Fibroblast of the aortic adventitia (primary cell): ENCODE results near the gene RPS14. TPM values are rescaled to one million over a fixed set of nuclear protein-coding genes. Genes with fewer than 3 reads are reported as not detected.
A peak's percentile ranks its signal among the peaks of the same experiment; 100 is the strongest.
"Not testable (repeated sequence)": the region's sequence is repeated elsewhere in the genome, so short reads cannot be mapped to it uniquely, and the experiment has no call there.

Experiments used
- DNase-seq: peaks from one replicate; pipeline ENCODE4 v3.0.0-alpha.2; 2010; ENCODE audit warnings: low read depth
- H3K4me3 ChIP-seq: 2 replicates; pipeline ENCODE4 v1.5.1; 2011; ENCODE audit warnings: low read depth, mild to moderate bottlenecking, control low read depth, low read length, moderate library complexity
- total RNA-seq: library from RNA; depleted of rRNA; stranded (reverse); fragments of >200 nt; gene quantifications from 2 replicates; pipeline ENCODE4 v1.2.3, GENCODE V29; 2012; ENCODE audit warnings: low replicate concordance
- TF ChIP-seq, protein P1 (sequence below): IDR thresholded peaks from 2 replicates; pipeline ENCODE4 v1.5.1; 2011; ENCODE audit warnings: mild to moderate bottlenecking, low read length, control low read depth, inconsistent platforms; ENCODE audit not compliant: insufficient read depth

Gene RPS14
- total RNA-seq, 1 donor: 3,861 TPM

DNA sequence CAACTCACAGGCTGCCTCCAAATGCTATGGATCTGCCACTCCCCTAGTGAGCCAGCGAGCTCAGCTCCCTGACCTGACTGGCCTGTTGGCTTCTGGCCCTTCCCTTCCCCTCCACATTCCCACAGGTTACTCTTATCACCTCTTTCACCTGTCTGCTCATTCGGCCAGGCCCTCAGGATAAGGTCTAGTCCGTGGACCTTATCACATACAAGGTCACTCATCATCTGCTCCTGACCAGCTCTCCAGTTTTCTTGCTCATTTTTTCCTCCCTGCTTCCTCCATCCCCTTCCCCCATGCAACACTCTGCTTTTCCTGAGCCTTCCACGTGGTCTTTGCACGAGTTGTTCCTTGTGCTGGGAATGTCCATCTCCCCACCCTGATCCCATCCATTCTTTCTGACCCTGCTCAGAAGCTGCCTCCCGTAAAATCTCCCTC lies 32.5 kb upstream of the RPS14 start:
- H3K4me3 ChIP-seq: no peak overlapping the region
- TF ChIP-seq, protein P1, sequence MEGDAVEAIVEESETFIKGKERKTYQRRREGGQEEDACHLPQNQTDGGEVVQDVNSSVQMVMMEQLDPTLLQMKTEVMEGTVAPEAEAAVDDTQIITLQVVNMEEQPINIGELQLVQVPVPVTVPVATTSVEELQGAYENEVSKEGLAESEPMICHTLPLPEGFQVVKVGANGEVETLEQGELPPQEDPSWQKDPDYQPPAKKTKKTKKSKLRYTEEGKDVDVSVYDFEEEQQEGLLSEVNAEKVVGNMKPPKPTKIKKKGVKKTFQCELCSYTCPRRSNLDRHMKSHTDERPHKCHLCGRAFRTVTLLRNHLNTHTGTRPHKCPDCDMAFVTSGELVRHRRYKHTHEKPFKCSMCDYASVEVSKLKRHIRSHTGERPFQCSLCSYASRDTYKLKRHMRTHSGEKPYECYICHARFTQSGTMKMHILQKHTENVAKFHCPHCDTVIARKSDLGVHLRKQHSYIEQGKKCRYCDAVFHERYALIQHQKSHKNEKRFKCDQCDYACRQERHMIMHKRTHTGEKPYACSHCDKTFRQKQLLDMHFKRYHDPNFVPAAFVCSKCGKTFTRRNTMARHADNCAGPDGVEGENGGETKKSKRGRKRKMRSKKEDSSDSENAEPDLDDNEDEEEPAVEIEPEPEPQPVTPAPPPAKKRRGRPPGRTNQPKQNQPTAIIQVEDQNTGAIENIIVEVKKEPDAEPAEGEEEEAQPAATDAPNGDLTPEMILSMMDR: no peak
- DNase-seq: no peak

GRCh38 chr5:150481708-150481965 lies 32.1 kb upstream of the RPS14 start:
- H3K4me3 ChIP-seq: no peak overlapping the region
- DNase-seq: no peak
- TF ChIP-seq, protein P1: no peak

DNA sequence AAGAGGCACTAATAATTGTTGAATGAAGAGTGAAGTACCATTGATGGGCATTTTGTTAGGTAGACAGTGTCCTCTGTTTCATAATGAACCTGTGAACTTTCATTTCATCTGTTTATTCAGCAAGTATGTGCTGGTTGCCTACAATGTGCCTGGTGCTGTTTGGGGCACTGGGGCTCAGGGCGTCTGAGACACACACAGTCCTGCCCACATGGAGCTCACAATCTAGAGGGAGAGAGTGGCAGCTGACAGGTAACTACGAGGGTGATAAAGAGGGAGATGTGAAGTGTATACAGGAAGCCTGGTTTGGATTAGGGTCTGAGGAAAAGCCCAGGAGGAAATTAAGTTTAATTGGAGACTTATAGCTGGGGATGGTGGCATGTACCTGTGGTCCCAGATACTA lies 29.9 kb upstream of the RPS14 start:
- TF ChIP-seq, protein P1: no peak
- no peak for DNase-seq
- H3K4me3 ChIP-seq: no peak overlapping the region

DNA sequence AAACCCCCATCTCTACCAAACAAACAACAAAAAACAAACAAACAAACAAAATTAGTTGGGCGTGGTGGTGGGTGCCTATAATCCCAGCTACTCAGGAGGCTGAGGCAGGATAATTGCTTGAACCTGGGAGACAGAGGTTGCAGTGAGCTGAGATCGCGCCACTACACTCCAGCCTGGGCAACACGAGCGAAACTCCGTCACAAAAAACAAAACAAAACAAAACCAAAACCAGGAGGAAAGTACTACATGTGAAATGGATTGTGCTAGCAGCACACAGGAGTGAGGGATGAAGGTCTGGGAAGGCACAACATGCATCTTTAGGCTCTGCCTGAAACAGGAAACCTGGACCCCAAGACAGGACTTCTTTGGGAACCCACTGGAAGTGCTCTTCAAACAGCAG lies 27.0 kb upstream of the RPS14 start:
- DNase-seq, H3K4me3 ChIP-seq: not testable (repeated sequence)

DNA sequence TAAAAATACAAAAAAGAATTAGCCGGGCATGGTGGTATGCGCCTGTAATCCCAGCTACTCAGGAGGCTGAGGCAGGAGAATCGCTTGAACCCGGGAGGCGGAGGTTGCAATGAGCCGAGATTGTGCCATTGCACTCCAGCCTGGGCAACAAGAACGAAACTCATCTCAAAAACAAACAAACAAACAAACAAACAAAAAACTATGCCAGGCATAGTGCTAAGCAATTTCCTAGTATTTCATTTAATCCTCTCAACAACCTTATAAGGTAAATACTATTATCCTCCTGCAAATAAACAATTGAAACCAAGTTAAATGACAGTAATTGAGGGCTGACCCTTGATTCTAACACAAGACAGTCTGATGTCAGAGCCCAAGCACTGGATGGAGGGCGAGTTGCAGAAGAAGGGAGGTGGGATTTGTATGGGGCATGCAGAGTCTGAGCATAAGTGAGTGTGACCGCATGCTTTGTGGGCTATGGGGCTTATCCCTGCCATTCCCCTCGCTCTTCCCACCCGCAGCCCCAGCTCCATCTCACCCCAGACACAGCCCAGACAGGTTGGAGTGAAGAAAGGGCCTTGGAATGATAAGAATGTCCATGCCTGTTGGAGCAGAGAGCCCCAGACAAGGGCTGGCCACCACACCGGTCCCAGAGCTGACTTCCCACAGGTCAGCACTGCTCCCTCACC lies 24.3 kb upstream of the RPS14 start:
- TF ChIP-seq, protein P1: no peak
- H3K4me3 ChIP-seq: no peak overlapping the region
- peak; percentile 37 for DNase-seq

DNA sequence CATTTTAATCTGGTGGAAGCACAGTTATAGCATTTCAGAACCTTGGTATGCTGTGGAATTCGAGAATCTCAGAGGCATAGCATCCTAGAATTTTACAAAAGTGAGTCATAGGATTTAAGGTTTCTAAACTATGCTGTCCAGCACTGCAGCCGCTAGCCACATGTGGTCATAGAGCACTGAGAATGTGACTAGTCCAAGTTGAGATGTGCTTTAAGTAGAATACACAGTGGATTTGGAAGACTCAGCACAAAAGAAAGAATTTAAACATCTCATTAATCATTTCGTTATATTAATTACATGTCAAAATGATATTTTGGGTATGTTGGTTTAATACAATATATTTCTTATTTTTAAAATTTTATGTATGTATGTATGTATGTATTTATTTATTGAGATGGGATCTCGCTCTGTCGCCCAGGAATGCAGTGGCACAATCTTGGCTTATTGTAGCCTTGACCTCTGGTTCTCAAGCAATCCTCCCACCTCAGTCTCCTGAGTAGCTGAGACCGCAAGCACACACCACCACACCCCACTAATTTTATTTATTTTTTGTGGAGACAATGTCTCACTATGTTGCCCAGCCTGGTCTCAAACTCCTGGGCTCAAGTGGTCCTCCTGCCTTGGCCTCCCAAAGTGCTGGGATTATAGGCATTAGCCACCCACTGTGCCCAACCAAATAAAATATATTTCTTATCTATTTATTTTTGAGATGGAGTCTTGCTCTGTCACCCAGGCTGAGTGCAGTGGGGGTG lies 20.4 kb upstream of the RPS14 start:
- TF ChIP-seq, protein P1: no peak
- no peak overlapping the region for H3K4me3 ChIP-seq
- peak; percentile 98 for DNase-seq

DNA sequence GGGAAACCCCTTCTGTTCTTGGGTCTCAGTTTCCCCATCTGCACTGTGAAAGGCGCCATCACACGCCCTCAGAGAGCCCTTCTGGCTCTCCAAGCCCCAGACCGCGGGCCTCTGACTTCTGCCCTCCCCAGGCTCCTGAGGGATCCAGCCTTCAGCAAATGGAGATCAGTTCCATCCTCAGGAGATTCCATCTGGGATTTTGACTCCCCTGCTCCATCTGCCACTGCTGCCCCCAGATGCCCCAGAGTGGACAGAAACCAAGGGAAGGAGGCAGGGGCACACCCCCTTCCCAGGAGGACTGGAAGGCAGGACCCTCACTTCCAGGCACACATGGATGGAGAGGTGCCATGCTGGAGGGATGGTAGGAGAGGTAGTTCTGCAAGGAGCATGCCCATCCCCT lies 18.7 kb upstream of the RPS14 start:
- DNase-seq: no peak
- no peak overlapping the region for H3K4me3 ChIP-seq
- TF ChIP-seq, protein P1: no peak
